Measurements from ENCODE around the gene MRPL2. TPM values are rescaled to one million over a fixed set of nuclear protein-coding genes. Genes with fewer than 3 reads are reported as not detected.

MRPL2 gene
- total and polyA plus RNA-seq, 2 experiments from 2014 or later = 19.7 to 71.9 TPM

- TF ChIP-seq EZH2phosphoT487 (IDR thresholded peaks at IDR 0.05; ENCODE audit: insufficient read depth, low read depth) = no peak
- no peak for TF ChIP-seq EZH2 (IDR thresholded peaks at IDR 0.05; ENCODE audit: insufficient read depth, poor library complexity, severe bottlenecking)
- H3K4me2 ChIP-seq (ENCODE audit: unreplicated experiment) = no peak overlapping the region
- H2AFZ ChIP-seq = no peak overlapping the region
- no peaks in the 10 kb centered on the region for H3K9me2 ChIP-seq (ENCODE audit: insufficient read depth)
- 83 to 90% methylated on average over 4 of the region's 4 CpGs for WGBS, 2 experiments (ENCODE audit: low coverage in 1 of 2, low lambda C conversion rate in 2 of 2, missing lambda C conversion rate in 2 of 2)
- in situ Hi-C loops (cut with MboI) = no loop called here
- H3F3A ChIP-seq (ENCODE audit: insufficient read depth) = peaks cover 40% of the 10 kb centered on the region; the same call in 1 of the 2 replicates
- DNase-seq = no peak
- H3K36me3 ChIP-seq (ENCODE audit: low read depth) = peaks cover 29% of the 10 kb centered on the region; the same call in 1 of the 2 replicates
- no peaks in the 10 kb centered on the region for H3K4me1 ChIP-seq (ENCODE audit: insufficient read depth)
- H3K79me2 ChIP-seq (ENCODE audit: insufficient read depth) = no peaks in the 10 kb centered on the region
- no peak overlapping the region for H3K4me3 ChIP-seq
- H3K9ac ChIP-seq = no peak overlapping the region
- H4K20me1 ChIP-seq (ENCODE audit: insufficient read depth) = no peaks in the 10 kb centered on the region
- no peaks in the 10 kb centered on the region for H3K9me3 ChIP-seq (ENCODE audit: low read depth)
- no peaks in the 10 kb centered on the region for H3K27me3 ChIP-seq (replicated peaks; ENCODE audit: insufficient read depth)
- H3K27ac ChIP-seq = no peak overlapping the region
Measured at GRCh38 chr6:43032326-43032725, 26.9 kb downstream of the MRPL2 start.

DNA sequence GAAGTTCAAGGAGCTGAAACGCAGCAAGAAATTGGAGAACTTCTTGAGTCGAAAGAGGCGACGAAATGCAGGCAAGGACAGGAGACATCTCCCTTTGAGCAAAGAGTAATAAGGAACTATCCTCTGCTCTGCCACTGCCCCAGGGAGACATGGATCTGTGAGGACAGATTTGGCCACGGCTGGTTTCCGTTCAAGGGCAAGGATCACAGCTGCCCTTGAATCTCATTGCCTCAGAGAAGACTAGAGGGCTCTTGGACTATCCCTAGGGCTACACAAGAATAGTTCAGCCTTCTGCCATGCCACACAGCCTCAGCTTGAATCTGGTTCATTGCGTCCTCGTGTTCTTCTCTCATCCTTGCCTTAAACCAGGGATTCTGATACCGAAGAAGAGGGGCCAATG lies 30.1 kb downstream of the MRPL2 start:
- Histone ChIP-seq H4K20me1 (ENCODE audit: insufficient read depth) (no peaks in the 10 kb centered on the region), H3K9me3 (ENCODE audit: low read depth) (no peaks in the 10 kb centered on the region), H3K27ac (no peak overlapping the region), H3K9ac (no peak overlapping the region), H3K79me2 (ENCODE audit: insufficient read depth) (peaks cover 10% of the 10 kb centered on the region), H2AFZ (no peak overlapping the region), H3K9me2 (ENCODE audit: insufficient read depth) (no peaks in the 10 kb centered on the region), H3K4me1 (ENCODE audit: insufficient read depth) (no peaks in the 10 kb centered on the region), H3F3A (ENCODE audit: insufficient read depth) (peaks cover 57% of the 10 kb centered on the region), H3K36me3 (ENCODE audit: low read depth) (peaks cover 52% of the 10 kb centered on the region), H3K4me2 (ENCODE audit: unreplicated experiment) (no peak overlapping the region), H3K27me3 (replicated peaks; ENCODE audit: insufficient read depth) (no peaks in the 10 kb centered on the region), H3K4me3 (no peak overlapping the region)
- in situ Hi-C loops (cut with MboI) = no loop called here
- TF ChIP-seq EZH2 (IDR thresholded peaks at IDR 0.05; ENCODE audit: insufficient read depth, poor library complexity, severe bottlenecking) (no peak), EZH2phosphoT487 (IDR thresholded peaks at IDR 0.05; ENCODE audit: insufficient read depth, low read depth) (no peak)
- WGBS, 2 experiments (ENCODE audit: low coverage in 1 of 2, low lambda C conversion rate in 2 of 2, missing lambda C conversion rate in 2 of 2) = 97% methylated on average over 9 of the region's 9 CpGs
- no peak for DNase-seq

GRCh38 chr6:43026365-43026764 lies 32.9 kb downstream of the MRPL2 start:
- H3K27ac ChIP-seq = no peak overlapping the region
- H2AFZ ChIP-seq = no peak overlapping the region
- WGBS, 2 experiments (ENCODE audit: low coverage in 1 of 2, low lambda C conversion rate in 2 of 2, missing lambda C conversion rate in 2 of 2) = 78 to 79% methylated on average over 5 of the region's 5 CpGs
- H3K79me2 ChIP-seq (ENCODE audit: insufficient read depth) = peaks cover 35% of the 10 kb centered on the region
- no peaks in the 10 kb centered on the region for H4K20me1 ChIP-seq (ENCODE audit: insufficient read depth)
- no peaks in the 10 kb centered on the region; the same call in 1 of the 2 replicates for H3K4me1 ChIP-seq (ENCODE audit: insufficient read depth)
- DNase-seq = no peak
- in situ Hi-C loops (cut with MboI) = no loop called here
- no peaks in the 10 kb centered on the region for H3K9me2 ChIP-seq (ENCODE audit: insufficient read depth)
- peaks cover 34% of the 10 kb centered on the region for H3F3A ChIP-seq (ENCODE audit: insufficient read depth)
- no peak overlapping the region for H3K4me2 ChIP-seq (ENCODE audit: unreplicated experiment)
- H3K27me3 ChIP-seq (replicated peaks; ENCODE audit: insufficient read depth) = no peaks in the 10 kb centered on the region
- TF ChIP-seq EZH2 (IDR thresholded peaks at IDR 0.05; ENCODE audit: insufficient read depth, poor library complexity, severe bottlenecking) (no peak), EZH2phosphoT487 (IDR thresholded peaks at IDR 0.05; ENCODE audit: insufficient read depth, low read depth) (no peak)
- no peak overlapping the region for H3K9ac ChIP-seq
- peaks cover 52% of the 10 kb centered on the region for H3K36me3 ChIP-seq (ENCODE audit: low read depth)
- no peak overlapping the region for H3K4me3 ChIP-seq
- H3K9me3 ChIP-seq (ENCODE audit: low read depth) = no peaks in the 10 kb centered on the region

DNA sequence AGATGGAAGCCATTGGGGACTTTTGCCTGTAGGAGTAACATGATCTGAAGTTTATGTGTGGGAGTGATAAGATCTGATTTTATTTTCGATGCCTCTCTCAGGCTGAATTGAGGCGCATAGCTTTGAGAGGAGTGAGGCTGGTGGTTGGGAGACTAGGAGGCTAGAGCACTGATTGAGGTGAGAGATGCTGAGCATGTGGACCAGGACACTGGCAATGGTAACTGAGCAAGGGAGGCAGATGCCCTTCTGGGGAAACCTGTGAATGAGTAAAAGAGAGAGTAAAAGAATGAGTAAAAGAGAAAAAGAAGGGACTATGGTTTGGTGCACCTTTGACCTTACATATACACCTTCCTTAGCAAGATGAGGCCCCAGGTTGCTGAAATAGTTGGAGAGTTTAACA lies 34.8 kb downstream of the MRPL2 start:
- no peak for DNase-seq
- Histone ChIP-seq H2AFZ (no peak overlapping the region), H3K9me3 (ENCODE audit: low read depth) (no peaks in the 10 kb centered on the region), H3K4me2 (ENCODE audit: unreplicated experiment) (no peak overlapping the region), H3K4me3 (no peak overlapping the region), H3K27ac (no peak overlapping the region), H3K27me3 (replicated peaks; ENCODE audit: insufficient read depth) (no peaks in the 10 kb centered on the region), H3K79me2 (ENCODE audit: insufficient read depth) (peaks cover 44% of the 10 kb centered on the region), H3K9me2 (ENCODE audit: insufficient read depth) (no peaks in the 10 kb centered on the region), H3K4me1 (ENCODE audit: insufficient read depth) (peaks cover 7% of the 10 kb centered on the region), H3F3A (ENCODE audit: insufficient read depth) (peaks cover 40% of the 10 kb centered on the region), H3K9ac (no peak overlapping the region), H3K36me3 (ENCODE audit: low read depth) (peaks cover 46% of the 10 kb centered on the region), H4K20me1 (ENCODE audit: insufficient read depth) (no peaks in the 10 kb centered on the region)
- in situ Hi-C loops (cut with MboI) = no loop called here
- 91 to 93% methylated on average over 2 of the region's 2 CpGs for WGBS, 2 experiments (ENCODE audit: low coverage in 1 of 2, low lambda C conversion rate in 2 of 2, missing lambda C conversion rate in 2 of 2)
- no peak for TF ChIP-seq EZH2 (IDR thresholded peaks at IDR 0.05; ENCODE audit: insufficient read depth, poor library complexity, severe bottlenecking)
- TF ChIP-seq EZH2phosphoT487 (IDR thresholded peaks at IDR 0.05; ENCODE audit: insufficient read depth, low read depth) = no peak

Data from GM23248 (cell line).